HG02763 (cell line): ENCODE results near the gene HEPN1.

Experiments
- ATAC-seq: cut with Tn5 transposase; IDR thresholded peaks from one replicate; pipeline ENCODE4 v1.9.1; 2021; ENCODE audit warnings: mild to moderate bottlenecking, moderate library complexity; ENCODE audit not compliant: unreplicated experiment

Gene HEPN1

GRCh38 chr11:124884869-124885479 is 34.1 kb upstream of the HEPN1 start:
- no peak for ATAC-seq

- ATAC-seq, result no peak
These were observed 32.6 kb upstream of the HEPN1 start for GRCh38 chr11:124886476-124886875.

GRCh38 chr11:124886978-124887666 is 31.9 kb upstream of the HEPN1 start:
- ATAC-seq, result no peak

GRCh38 chr11:124887667-124888013 is 31.4 kb upstream of the HEPN1 start:
- no peak for ATAC-seq

GRCh38 chr11:124889191-124890091 is 29.6 kb upstream of the HEPN1 start:
- no peak for ATAC-seq

- ATAC-seq, result no peak
These were observed 28.9 kb upstream of the HEPN1 start for GRCh38 chr11:124890151-124890550.

- no peak for ATAC-seq
These were observed 28.2 kb upstream of the HEPN1 start for GRCh38 chr11:124890683-124891372.

- no peak for ATAC-seq
These were observed 27.6 kb upstream of the HEPN1 start for GRCh38 chr11:124891373-124891861.

- no peak for ATAC-seq
These were observed 26.9 kb upstream of the HEPN1 start for GRCh38 chr11:124892146-124892545.

GRCh38 chr11:124892750-124893454 is 26.1 kb upstream of the HEPN1 start:
- ATAC-seq, result no peak

GRCh38 chr11:124893781-124894401 is 25.2 kb upstream of the HEPN1 start:
- no peak for ATAC-seq

- no peak for ATAC-seq
These were observed 24.2 kb upstream of the HEPN1 start for GRCh38 chr11:124894606-124895430.

GRCh38 chr11:124895471-124895971 is 23.5 kb upstream of the HEPN1 start:
- ATAC-seq, result no peak

GRCh38 chr11:124896071-124896750 is 22.8 kb upstream of the HEPN1 start:
- no peak for ATAC-seq

GRCh38 chr11:124896821-124897391 is 22.1 kb upstream of the HEPN1 start:
- ATAC-seq, result no peak

- ATAC-seq, result no peak
These were observed 21.3 kb upstream of the HEPN1 start, which contains the start of gene ROBO4 for GRCh38 chr11:124897674-124898262. Gene ROBO4 (minus strand): TSS chr11:124897865. CDS start chr11:124897795, 70 bp downstream.

GRCh38 chr11:124898263-124898680 is 20.8 kb upstream of the HEPN1 start:
- no peak for ATAC-seq
